GM12878 (cell line): ENCODE measurements around the gene THRA. TPM values are rescaled to one million over a fixed set of nuclear protein-coding genes. Genes with fewer than 3 reads are reported as not detected.

Experiments used
- ATF2 ChIP-seq: IDR thresholded peaks from 2 replicates; pipeline ENCODE4 v1.6.1; 2012; ENCODE audit warnings: low read length, inconsistent platforms
- CBFB ChIP-seq: IDR thresholded peaks from 2 replicates; pipeline ENCODE4 v1.6.1; 2016; ENCODE audit warnings: antibody characterized with exemption, low read depth
- CBX5 ChIP-seq: sonication (generic); IDR thresholded peaks from 2 replicates; pipeline ENCODE4 v1.6.1; 2016; ENCODE audit warnings: low read depth, moderate library complexity, mild to moderate bottlenecking, inconsistent platforms
- E2F4 ChIP-seq: IDR thresholded peaks from 2 replicates; pipeline ENCODE4 v1.6.1; 2012; ENCODE audit warnings: low read depth, low read length, improper control_type of control experiment
- E2F8 ChIP-seq: fragments of 450-650 bp; IDR thresholded peaks from 2 replicates; pipeline ENCODE4 v1.6.1; 2018; ENCODE audit warnings: mild to moderate bottlenecking, low read depth, moderate library complexity; ENCODE audit not compliant: partially characterized antibody
- EGR1 ChIP-seq, 2 experiments: IDR thresholded peaks; 1 replicate in 1 of 2; 2 replicates in 1 of 2; pipeline ENCODE4 v1.6.1; 2011 to 2012; ENCODE audit warnings: low read depth in 2 of 2, low read length in 2 of 2, borderline replicate concordance in 1 of 2, mild to moderate bottlenecking in 1 of 2, moderate library complexity in 1 of 2
- MTA3 ChIP-seq: IDR thresholded peaks from 2 replicates; pipeline ENCODE4 v1.6.1; 2012; ENCODE audit warnings: low read length, inconsistent platforms, borderline replicate concordance
- POLR2A ChIP-seq: IDR thresholded peaks from 2 replicates; pipeline ENCODE4 v1.6.1; 2011; ENCODE audit warnings: low read depth, mild to moderate bottlenecking, low read length
- RAD51 ChIP-seq: fragments of 450-650 bp; IDR thresholded peaks from 2 replicates; pipeline ENCODE4 v1.6.1; 2016; ENCODE audit warnings: moderate library complexity, mild to moderate bottlenecking, inconsistent platforms
- RBBP5 ChIP-seq: fragments of 200-600 bp; sonication (generic); conservative IDR thresholded peaks from 2 replicates; pipeline ENCODE4 v1.6.1; 2016
- SUPT20H ChIP-seq: IDR thresholded peaks from 2 replicates; pipeline ENCODE4 v1.6.1; 2011; ENCODE audit warnings: low read depth, mild to moderate bottlenecking, low read length, moderate library complexity, borderline replicate concordance; ENCODE audit not compliant: control insufficient read depth
- ZNF622 ChIP-seq: fragments of 450-650 bp; IDR thresholded peaks from 2 replicates; pipeline ENCODE4 v1.6.1; 2017; ENCODE audit warnings: mild to moderate bottlenecking, inconsistent platforms
- polyA plus RNA-seq, 11 experiments: library from polyadenylated mRNA; depleted of rRNA in 4 of 11; unstranded in 6 of 11; stranded (reverse) in 5 of 11; fragments of >200 nt; fragmentation: Nextera tagmentation in 4 of 11; fragmentation: Illumina TruSeq in 1 of 11; extraction: Ambion mirVana in 4 of 11; extraction: Trizol in 1 of 11; gene quantifications; 1 replicate in 1 of 11; 2 replicates in 10 of 11; pipeline versions ENCODE4 v1.2.1 to v1.2.3, GENCODE V29; 2011 to 2016; ENCODE audit warnings: inconsistent platforms in 2 of 11, missing spikeins in 2 of 11, low read depth in 1 of 11
- total RNA-seq, 4 experiments: library from RNA; depleted of rRNA in 3 of 4; stranded (reverse); fragments of >200 nt in 3 of 4; fragmentation: Illumina TruSeq in 1 of 4; extraction: Trizol in 1 of 4; gene quantifications; 2 replicates each; pipeline versions ENCODE4 v1.2.1 to v1.2.3, GENCODE V29; 2013 to 2021
- TF ChIP-seq, protein P1 (sequence below): fragments of 450-650 bp; formaldehyde crosslinking; IDR thresholded peaks from 2 replicates; pipeline ENCODE4 v1.5.0; 2022; ENCODE audit warnings: mild to moderate bottlenecking, missing genetic modification characterization
- TF ChIP-seq, protein P2 (sequence below): IDR thresholded peaks from 2 replicates; pipeline ENCODE4 v1.6.1; 2011; ENCODE audit warnings: low read depth, low read length, improper control_type of control experiment, borderline replicate concordance
- TF ChIP-seq, protein P3 (sequence below): fragments of 150-350 bp; IDR thresholded peaks from 2 replicates; pipeline ENCODE4 v1.6.1; 2016; ENCODE audit warnings: low read depth, low read length

THRA gene
- total and polyA plus RNA-seq, 10 of the 15 experiments (the other 5 are each of a cell fraction or from before 2014, with no cell fraction given), result 0.03 to 2.0 (median 0.64) TPM

DNA sequence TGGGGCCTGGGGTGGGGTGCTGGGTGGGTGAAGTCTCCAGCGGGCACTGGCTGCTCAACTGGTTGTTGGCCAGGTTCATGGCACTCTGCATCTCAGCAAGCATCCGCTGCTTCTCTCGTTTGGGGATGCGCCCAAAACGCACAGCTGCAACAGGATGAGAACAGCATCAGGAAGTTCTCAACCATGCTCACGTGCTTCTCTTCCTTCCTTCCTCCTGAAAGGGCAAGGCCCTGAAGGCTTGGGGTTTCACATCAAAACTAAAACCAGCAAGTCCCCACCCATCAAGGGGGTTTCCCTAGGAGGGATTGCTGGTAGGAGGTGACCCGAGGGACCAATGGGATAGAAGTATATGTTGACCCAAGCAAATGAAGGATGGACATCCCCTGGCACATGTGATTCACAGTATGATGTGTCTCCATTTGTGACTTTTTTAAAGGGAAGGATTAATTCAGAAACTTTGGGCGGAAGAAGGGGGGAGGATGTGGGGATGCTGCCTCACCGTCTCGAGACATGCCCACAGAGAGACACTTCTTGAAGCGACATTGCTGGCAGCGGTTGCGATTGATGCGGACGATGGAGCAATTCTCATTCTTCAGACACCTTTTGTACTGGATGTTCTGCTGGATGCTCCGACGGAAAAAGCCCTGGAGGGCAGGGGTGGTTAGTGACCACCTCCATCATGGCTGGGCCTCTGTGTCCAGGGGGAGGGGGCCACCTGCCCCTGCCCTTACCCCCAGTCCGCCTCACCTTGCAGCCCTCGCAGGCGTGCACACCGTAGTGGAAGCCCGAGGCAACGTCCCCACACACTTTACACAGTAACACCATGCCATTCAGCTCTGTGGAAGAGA lies 33.4 kb downstream of the THRA start (continued):
- TF ChIP-seq E2F8 (no peak), RAD51 (peak; percentile 91), ZNF622 (no peak), RBBP5 (no peak), CBX5 (no peak), ATF2 (no peak; the same call in 1 of the 2 replicates), CBFB (0 out of 2 replicates have a peak, but pooled peaks have one; percentile 48), POLR2A (peak; percentile 57), SUPT20H (no peak), E2F4 (no peak), MTA3 (no peak), EGR1 (IDR thresholded peaks at IDR 0.05; ENCODE audit: borderline replicate concordance in 1 of 2, low read depth in 2 of 2, low read length in 2 of 2) (peak in 1 of 2 experiments; percentile 61; a peak in 2 of 3 replicates)
- TF ChIP-seq, protein P1, sequence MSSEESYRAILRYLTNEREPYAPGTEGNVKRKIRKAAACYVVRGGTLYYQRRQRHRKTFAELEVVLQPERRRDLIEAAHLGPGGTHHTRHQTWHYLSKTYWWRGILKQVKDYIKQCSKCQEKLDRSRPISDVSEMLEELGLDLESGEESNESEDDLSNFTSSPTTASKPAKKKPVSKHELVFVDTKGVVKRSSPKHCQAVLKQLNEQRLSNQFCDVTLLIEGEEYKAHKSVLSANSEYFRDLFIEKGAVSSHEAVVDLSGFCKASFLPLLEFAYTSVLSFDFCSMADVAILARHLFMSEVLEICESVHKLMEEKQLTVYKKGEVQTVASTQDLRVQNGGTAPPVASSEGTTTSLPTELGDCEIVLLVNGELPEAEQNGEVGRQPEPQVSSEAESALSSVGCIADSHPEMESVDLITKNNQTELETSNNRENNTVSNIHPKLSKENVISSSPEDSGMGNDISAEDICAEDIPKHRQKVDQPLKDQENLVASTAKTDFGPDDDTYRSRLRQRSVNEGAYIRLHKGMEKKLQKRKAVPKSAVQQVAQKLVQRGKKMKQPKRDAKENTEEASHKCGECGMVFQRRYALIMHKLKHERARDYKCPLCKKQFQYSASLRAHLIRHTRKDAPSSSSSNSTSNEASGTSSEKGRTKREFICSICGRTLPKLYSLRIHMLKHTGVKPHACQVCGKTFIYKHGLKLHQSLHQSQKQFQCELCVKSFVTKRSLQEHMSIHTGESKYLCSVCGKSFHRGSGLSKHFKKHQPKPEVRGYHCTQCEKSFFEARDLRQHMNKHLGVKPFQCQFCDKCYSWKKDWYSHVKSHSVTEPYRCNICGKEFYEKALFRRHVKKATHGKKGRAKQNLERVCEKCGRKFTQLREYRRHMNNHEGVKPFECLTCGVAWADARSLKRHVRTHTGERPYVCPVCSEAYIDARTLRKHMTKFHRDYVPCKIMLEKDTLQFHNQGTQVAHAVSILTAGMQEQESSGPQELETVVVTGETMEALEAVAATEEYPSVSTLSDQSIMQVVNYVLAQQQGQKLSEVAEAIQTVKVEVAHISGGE (CRISPR knock-in tag), result no peak
- TF ChIP-seq, protein P2, sequence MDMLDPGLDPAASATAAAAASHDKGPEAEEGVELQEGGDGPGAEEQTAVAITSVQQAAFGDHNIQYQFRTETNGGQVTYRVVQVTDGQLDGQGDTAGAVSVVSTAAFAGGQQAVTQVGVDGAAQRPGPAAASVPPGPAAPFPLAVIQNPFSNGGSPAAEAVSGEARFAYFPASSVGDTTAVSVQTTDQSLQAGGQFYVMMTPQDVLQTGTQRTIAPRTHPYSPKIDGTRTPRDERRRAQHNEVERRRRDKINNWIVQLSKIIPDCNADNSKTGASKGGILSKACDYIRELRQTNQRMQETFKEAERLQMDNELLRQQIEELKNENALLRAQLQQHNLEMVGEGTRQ, result peak; percentile 41
- TF ChIP-seq, protein P3, sequence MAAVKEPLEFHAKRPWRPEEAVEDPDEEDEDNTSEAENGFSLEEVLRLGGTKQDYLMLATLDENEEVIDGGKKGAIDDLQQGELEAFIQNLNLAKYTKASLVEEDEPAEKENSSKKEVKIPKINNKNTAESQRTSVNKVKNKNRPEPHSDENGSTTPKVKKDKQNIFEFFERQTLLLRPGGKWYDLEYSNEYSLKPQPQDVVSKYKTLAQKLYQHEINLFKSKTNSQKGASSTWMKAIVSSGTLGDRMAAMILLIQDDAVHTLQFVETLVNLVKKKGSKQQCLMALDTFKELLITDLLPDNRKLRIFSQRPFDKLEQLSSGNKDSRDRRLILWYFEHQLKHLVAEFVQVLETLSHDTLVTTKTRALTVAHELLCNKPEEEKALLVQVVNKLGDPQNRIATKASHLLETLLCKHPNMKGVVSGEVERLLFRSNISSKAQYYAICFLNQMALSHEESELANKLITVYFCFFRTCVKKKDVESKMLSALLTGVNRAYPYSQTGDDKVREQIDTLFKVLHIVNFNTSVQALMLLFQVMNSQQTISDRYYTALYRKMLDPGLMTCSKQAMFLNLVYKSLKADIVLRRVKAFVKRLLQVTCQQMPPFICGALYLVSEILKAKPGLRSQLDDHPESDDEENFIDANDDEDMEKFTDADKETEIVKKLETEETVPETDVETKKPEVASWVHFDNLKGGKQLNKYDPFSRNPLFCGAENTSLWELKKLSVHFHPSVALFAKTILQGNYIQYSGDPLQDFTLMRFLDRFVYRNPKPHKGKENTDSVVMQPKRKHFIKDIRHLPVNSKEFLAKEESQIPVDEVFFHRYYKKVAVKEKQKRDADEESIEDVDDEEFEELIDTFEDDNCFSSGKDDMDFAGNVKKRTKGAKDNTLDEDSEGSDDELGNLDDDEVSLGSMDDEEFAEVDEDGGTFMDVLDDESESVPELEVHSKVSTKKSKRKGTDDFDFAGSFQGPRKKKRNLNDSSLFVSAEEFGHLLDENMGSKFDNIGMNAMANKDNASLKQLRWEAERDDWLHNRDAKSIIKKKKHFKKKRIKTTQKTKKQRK, result no peak
